Measurements from ENCODE around the gene SPC24.
"Not testable (repeated sequence)": the region's sequence is repeated elsewhere in the genome, so short reads cannot be mapped to it uniquely, and the experiment has no call there.

Gene SPC24

GRCh38 chr19:11164879-11165406 lies 9.4 kb upstream of the SPC24 start:
- DNase-seq (ENCODE audit: low read depth, low spot score): no peak

- no peak for DNase-seq (ENCODE audit: low read depth, low spot score)
These were observed 8.7 kb upstream of the SPC24 start for GRCh38 chr19:11164296-11164695.

- DNase-seq (ENCODE audit: low read depth, low spot score): not testable (repeated sequence)
These were observed 4.8 kb upstream of the SPC24 start for GRCh38 chr19:11160440-11160768.

GRCh38 chr19:11159598-11160439 lies 4.2 kb upstream of the SPC24 start:
- no peak for DNase-seq (ENCODE audit: low read depth, low spot score)

- DNase-seq (ENCODE audit: low read depth, low spot score): no peak
These were observed 917 bp downstream of the SPC24 start for GRCh38 chr19:11154683-11155047.

- no peak for DNase-seq (ENCODE audit: low read depth, low spot score)
These were observed 3.1 kb downstream of the SPC24 start for GRCh38 chr19:11152318-11153062.

GRCh38 chr19:11151181-11151580 lies 4.4 kb downstream of the SPC24 start:
- no peak for DNase-seq (ENCODE audit: low read depth, low spot score)

GRCh38 chr19:11148001-11148400 lies 7.6 kb downstream of the SPC24 start:
- DNase-seq (ENCODE audit: low read depth, low spot score): no peak

- DNase-seq (ENCODE audit: low read depth, low spot score): no peak
These were observed 10.1 kb downstream of the SPC24 start for GRCh38 chr19:11145536-11145924.

GRCh38 chr19:11142528-11143171 lies 12.9 kb downstream of the SPC24 start:
- DNase-seq (ENCODE audit: low read depth, low spot score): peak; percentile 87

GRCh38 chr19:11141937-11142527 lies 13.6 kb downstream of the SPC24 start:
- peak; percentile 36 for DNase-seq (ENCODE audit: low read depth, low spot score)

GRCh38 chr19:11140896-11141295 lies 14.7 kb downstream of the SPC24 start:
- no peak for DNase-seq (ENCODE audit: low read depth, low spot score)

GRCh38 chr19:11140023-11140538 lies 15.5 kb downstream of the SPC24 start:
- DNase-seq (ENCODE audit: low read depth, low spot score): not testable (repeated sequence)

- DNase-seq (ENCODE audit: low read depth, low spot score): peak; percentile 73
These were observed 16.8 kb downstream of the SPC24 start for GRCh38 chr19:11138601-11139300.

- peak; percentile 92 for DNase-seq (ENCODE audit: low read depth, low spot score)
These were observed 17.8 kb downstream of the SPC24 start for GRCh38 chr19:11137542-11138384.

GRCh38 chr19:11136400-11137101 lies 19.0 kb downstream of the SPC24 start:
- DNase-seq (ENCODE audit: low read depth, low spot score): peak; percentile 47

- no peak for DNase-seq (ENCODE audit: low read depth, low spot score)
These were observed 24.1 kb downstream of the SPC24 start for GRCh38 chr19:11131471-11131870.

- peak; percentile 95 for DNase-seq (ENCODE audit: low read depth, low spot score)
These were observed 24.6 kb downstream of the SPC24 start for GRCh38 chr19:11130824-11131455.

- no peak for DNase-seq (ENCODE audit: low read depth, low spot score)
These were observed 27.7 kb downstream of the SPC24 start for GRCh38 chr19:11127905-11128304.

All from ELF-1 (cell line).